ENCODE measurements around the gene SETBP1.

GRCh38 chr18:44882163-44882868 lies 201.6 kb downstream of the SETBP1 start:
- TF ChIP-seq, protein P1, sequence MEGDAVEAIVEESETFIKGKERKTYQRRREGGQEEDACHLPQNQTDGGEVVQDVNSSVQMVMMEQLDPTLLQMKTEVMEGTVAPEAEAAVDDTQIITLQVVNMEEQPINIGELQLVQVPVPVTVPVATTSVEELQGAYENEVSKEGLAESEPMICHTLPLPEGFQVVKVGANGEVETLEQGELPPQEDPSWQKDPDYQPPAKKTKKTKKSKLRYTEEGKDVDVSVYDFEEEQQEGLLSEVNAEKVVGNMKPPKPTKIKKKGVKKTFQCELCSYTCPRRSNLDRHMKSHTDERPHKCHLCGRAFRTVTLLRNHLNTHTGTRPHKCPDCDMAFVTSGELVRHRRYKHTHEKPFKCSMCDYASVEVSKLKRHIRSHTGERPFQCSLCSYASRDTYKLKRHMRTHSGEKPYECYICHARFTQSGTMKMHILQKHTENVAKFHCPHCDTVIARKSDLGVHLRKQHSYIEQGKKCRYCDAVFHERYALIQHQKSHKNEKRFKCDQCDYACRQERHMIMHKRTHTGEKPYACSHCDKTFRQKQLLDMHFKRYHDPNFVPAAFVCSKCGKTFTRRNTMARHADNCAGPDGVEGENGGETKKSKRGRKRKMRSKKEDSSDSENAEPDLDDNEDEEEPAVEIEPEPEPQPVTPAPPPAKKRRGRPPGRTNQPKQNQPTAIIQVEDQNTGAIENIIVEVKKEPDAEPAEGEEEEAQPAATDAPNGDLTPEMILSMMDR (conservative IDR thresholded peaks at IDR 0.05 in 1 of 2, IDR thresholded peaks at IDR 0.05 in 1 of 2; ENCODE audit: extremely low read depth in 1 of 2, insufficient read depth in 1 of 2, low read depth in 1 of 2, low read length in 2 of 2): no peak
- TF ChIP-seq EZH2 (IDR thresholded peaks at IDR 0.05; ENCODE audit: borderline replicate concordance, low read length): no peak
